Thoracic aorta (tissue), 2 donors: Measurements from ENCODE around the gene SCRN2. TPM values are rescaled to one million over a fixed set of nuclear protein-coding genes. Genes with fewer than 3 reads are reported as not detected.

Experiments
- ATAC-seq: fragments of 150-250 bp; one replicate; pipeline ENCODE4 v1.8.0; 2017; ENCODE audit warnings: low read depth; ENCODE audit not compliant: insufficient number of reproducible peaks, low FRiP score
- DNase-seq: peaks from one replicate; pipeline ENCODE4 v3.0.0-alpha.2; 2020; ENCODE audit warnings: low spot score
- H3K27ac ChIP-seq, 2 donors: fragments of 200-600 bp; sonication (generic); 1 replicate in 1 of 2; 2 replicates in 1 of 2; pipeline ENCODE4 v1.5.1; 2016; ENCODE audit warnings: mild to moderate bottlenecking in 2 of 2, moderate library complexity in 2 of 2
- H3K27me3 ChIP-seq: fragments of 200-600 bp; sonication (generic); replicated peaks from 2 replicates; pipeline ENCODE4 v1.6.0; 2016; ENCODE audit warnings: mild to moderate bottlenecking; ENCODE audit not compliant: insufficient read depth
- H3K36me3 ChIP-seq: fragments of 200-600 bp; sonication (generic); one replicate; pipeline ENCODE4 v1.5.1; 2016
- H3K4me1 ChIP-seq, 2 donors: fragments of 200-600 bp; sonication (generic); 1 replicate in 1 of 2; 2 replicates in 1 of 2; pipeline versions ENCODE4 v1.5.1 to v1.6.0; 2016; ENCODE audit warnings: low read depth in 2 of 2, mild to moderate bottlenecking in 1 of 2; ENCODE audit not compliant: control insufficient read depth in 1 of 2
- H3K4me3 ChIP-seq: fragments of 200-600 bp; sonication (generic); 2 replicates; pipeline ENCODE4 v1.5.1; 2016; ENCODE audit warnings: mild to moderate bottlenecking
- H3K9me3 ChIP-seq: fragments of 200-600 bp; sonication (generic); 2 replicates; pipeline ENCODE4 v1.5.1; 2016
- CTCF ChIP-seq: fragments of 200-600 bp; sonication (generic); IDR thresholded peaks from one replicate; pipeline ENCODE4 v1.5.1; 2019; ENCODE audit warnings: antibody characterized with exemption
- total RNA-seq, 2 donors: library from RNA; depleted of rRNA; stranded (reverse); fragments of >200 nt; gene quantifications; one replicate each; pipeline versions ENCODE4 v1.1.0 to v1.2.3, GENCODE V29; 2016

SCRN2 gene
- total RNA-seq, 2 donors from 2014 or later: 22.9 to 29.3 TPM

DNA sequence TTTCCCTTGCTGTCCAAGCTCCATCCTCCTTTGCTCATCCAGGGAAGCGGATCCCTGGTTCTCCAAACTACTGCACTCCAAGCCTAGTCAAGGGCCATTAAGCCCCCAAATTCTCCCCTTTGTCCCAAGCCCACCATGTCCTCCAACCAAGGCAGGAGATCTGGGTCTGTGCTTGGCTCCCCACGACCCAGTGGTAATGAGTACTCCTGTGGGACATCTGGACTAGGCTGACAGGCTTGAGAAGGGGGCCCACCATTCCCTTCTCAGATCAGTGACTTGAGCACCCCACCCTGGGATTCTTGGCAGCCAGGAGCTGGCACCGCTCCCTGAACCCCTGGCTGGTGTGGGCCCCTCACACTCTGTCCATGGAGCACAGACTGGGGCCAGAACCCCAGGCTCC lies 36.6 kb downstream of the SCRN2 start:
- H3K4me3 ChIP-seq: no peak overlapping the region
- no peak for TF ChIP-seq CTCF
- no peak for ATAC-seq
- no peak overlapping the region for H3K27ac ChIP-seq
- peaks cover 22% of the 10 kb centered on the region for H3K36me3 ChIP-seq
- no peaks in the 10 kb centered on the region for H3K9me3 ChIP-seq
- H3K27me3 ChIP-seq: no peaks in the 10 kb centered on the region
- DNase-seq: no peak
- peaks cover 0 to 15% of the 10 kb centered on the region in 2 donors for H3K4me1 ChIP-seq

- H3K36me3 ChIP-seq: peaks cover 17% of the 10 kb centered on the region
- no peaks in the 10 kb centered on the region for H3K9me3 ChIP-seq
- H3K4me3 ChIP-seq: no peak overlapping the region
- ATAC-seq (no peak), DNase-seq (no peak)
- H3K27me3 ChIP-seq: no peaks in the 10 kb centered on the region
- no peak overlapping the region for H3K27ac ChIP-seq
- H3K4me1 ChIP-seq: peaks cover 0 to 15% of the 10 kb centered on the region in 2 donors
- TF ChIP-seq CTCF: no peak
These were observed 37.3 kb downstream of the SCRN2 start for GRCh38 chr17:47803751-47804150.

GRCh38 chr17:47803201-47803600 lies 37.9 kb downstream of the SCRN2 start:
- Histone ChIP-seq H3K4me1 (peaks cover 0 to 15% of the 10 kb centered on the region in 2 donors), H3K4me3 (no peak overlapping the region), H3K9me3 (no peaks in the 10 kb centered on the region), H3K36me3 (peaks cover 12% of the 10 kb centered on the region), H3K27me3 (no peaks in the 10 kb centered on the region), H3K27ac (no peak overlapping the region)
- DNase-seq (no peak), ATAC-seq (no peak)
- TF ChIP-seq CTCF: no peak

DNA sequence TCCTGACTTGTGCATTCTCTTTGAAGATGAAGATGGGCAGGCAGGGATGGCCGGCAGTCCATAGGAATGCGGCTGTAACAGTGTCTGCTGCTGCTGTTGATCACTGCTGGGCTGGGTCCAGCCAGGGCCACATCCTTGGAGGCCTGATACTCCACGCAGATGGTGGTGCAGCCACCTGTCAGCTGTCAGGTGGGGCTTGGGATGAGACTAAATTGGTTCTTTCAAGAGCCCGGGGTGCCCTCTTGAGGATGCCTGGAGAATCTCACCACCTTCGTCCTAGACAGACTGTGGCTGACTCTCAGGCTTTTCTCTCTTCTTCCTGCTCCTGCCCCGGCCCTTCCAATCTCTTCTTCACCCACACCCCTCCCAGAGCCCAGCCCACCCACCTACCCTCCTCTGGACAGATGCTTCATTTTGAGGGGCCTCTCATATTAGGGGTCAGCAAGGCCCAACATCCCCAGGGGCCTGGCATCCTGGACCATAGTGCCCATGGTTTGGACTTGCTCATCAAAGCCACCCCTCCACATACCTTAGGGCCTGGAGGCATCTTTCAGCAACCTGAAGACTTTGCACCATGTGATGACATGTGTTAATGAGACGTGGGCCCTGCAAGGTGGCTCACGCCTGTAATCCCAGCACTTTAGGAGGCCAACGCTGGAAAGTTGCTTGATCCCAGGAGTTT lies 38.6 kb downstream of the SCRN2 start:
- no peaks in the 10 kb centered on the region for H3K27me3 ChIP-seq
- TF ChIP-seq CTCF: peak; percentile 36
- ATAC-seq: no peak
- H3K9me3 ChIP-seq: no peaks in the 10 kb centered on the region
- H3K27ac ChIP-seq: no peak overlapping the region
- H3K36me3 ChIP-seq: peaks cover 5% of the 10 kb centered on the region
- no peak for DNase-seq
- no peak overlapping the region for H3K4me3 ChIP-seq
- H3K4me1 ChIP-seq: peaks cover 0 to 15% of the 10 kb centered on the region in 2 donors

DNA sequence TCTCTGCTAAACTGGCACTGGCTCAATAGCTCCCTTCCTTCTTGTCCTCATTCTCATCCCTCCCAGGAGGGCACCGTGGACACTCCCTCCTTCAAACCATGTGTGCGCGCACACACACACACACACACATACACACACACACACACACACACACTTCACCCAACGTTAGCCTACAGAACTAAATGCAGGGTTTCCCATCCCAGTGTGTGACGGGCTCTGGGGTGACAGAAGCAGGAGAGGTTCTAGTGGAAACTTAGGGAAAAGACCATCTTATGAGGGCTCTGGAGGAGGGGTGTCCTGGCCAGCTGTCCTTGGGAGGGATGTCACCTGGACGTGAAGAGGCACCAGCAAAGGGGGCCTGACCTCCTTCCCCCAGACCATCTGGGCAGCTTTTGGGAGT lies 39.2 kb downstream of the SCRN2 start:
- Histone ChIP-seq H3K27ac (no peak overlapping the region), H3K4me3 (no peak overlapping the region), H3K4me1 (peaks cover 0 to 15% of the 10 kb centered on the region in 2 donors), H3K36me3 (no peaks in the 10 kb centered on the region), H3K9me3 (no peaks in the 10 kb centered on the region), H3K27me3 (no peaks in the 10 kb centered on the region)
- TF ChIP-seq CTCF: no peak
- ATAC-seq (no peak), DNase-seq (no peak)
